OCI-LY3 (cell line): ENCODE data around the gene BAMBI.

Experiments
- H2AFZ ChIP-seq: fragments of 200-600, 300-600 bp; shearing (Covaris generic); 2 replicates; pipeline ENCODE4 v1.6.0; 2014; ENCODE audit warnings: antibody characterized with exemption, low read depth, low read length
- H3K27ac ChIP-seq: fragments of 200-600, 300-600 bp; sonication (generic); 2 replicates; pipeline ENCODE4 v1.5.1; 2014; ENCODE audit warnings: mild to moderate bottlenecking, low read length, moderate library complexity, mixed read lengths
- H3K27me3 ChIP-seq: fragments of 200-600, 300-600 bp; sonication (generic); 2 replicates; pipeline ENCODE4 v1.6.1; 2014; ENCODE audit warnings: low read depth, low read length, mixed read lengths
- H3K36me3 ChIP-seq: fragments of 200-600, 300-600 bp; sonication (generic); replicated peaks from 2 replicates; pipeline ENCODE3; 2014; ENCODE audit warnings: low read depth, low read length, mixed read lengths
- H3K4me1 ChIP-seq: fragments of 300-600, 200-600 bp; sonication (generic); 2 replicates; pipeline ENCODE4 v1.6.1; 2014; ENCODE audit warnings: low read length, mixed read lengths
- H3K4me2 ChIP-seq: fragments of 200-600, 300-600 bp; sonication (generic); 2 replicates; pipeline ENCODE4 v1.6.1; 2014; ENCODE audit warnings: low read length, mixed read lengths
- H3K4me3 ChIP-seq: fragments of 300-600, 200-600 bp; sonication (generic); 2 replicates; pipeline ENCODE4 v1.5.1; 2014; ENCODE audit warnings: antibody characterized with exemption, mild to moderate bottlenecking, low read length, moderate library complexity
- H3K79me2 ChIP-seq: fragments of 300-600, 200-600 bp; shearing (Covaris generic); 2 replicates; pipeline ENCODE4 v1.6.1; 2014; ENCODE audit warnings: mild to moderate bottlenecking, low read length, mixed read lengths
- H3K9ac ChIP-seq: fragments of 300-600, 200-600 bp; shearing (Covaris generic); 2 replicates; pipeline ENCODE4 v1.6.0; 2014; ENCODE audit warnings: mild to moderate bottlenecking, low read length, moderate library complexity
- H3K9me3 ChIP-seq: fragments of 200-600, 300-600 bp; shearing (Covaris generic); 2 replicates; pipeline ENCODE4 v1.6.1; 2014; ENCODE audit warnings: low read length, mixed read lengths; ENCODE audit not compliant: insufficient read depth
- H4K20me1 ChIP-seq: fragments of 200-600, 300-600 bp; sonication (generic); 2 replicates; pipeline ENCODE4 v1.6.1; 2016; ENCODE audit warnings: low read length, mixed read lengths; ENCODE audit not compliant: insufficient read depth
- CTCF ChIP-seq: fragments of 200-600, 300-600 bp; sonication (generic); IDR thresholded peaks from 2 replicates; pipeline ENCODE4 v1.5.1; 2014; ENCODE audit warnings: antibody characterized with exemption, low read length, low read depth
- EZH2phosphoT487 ChIP-seq: fragments of 200-600 bp; shearing (Covaris generic); IDR thresholded peaks from 2 replicates; pipeline ENCODE4 v1.6.1; 2018; ENCODE audit warnings: antibody characterized with exemption, mixed run types, low read depth

BAMBI gene

GRCh38 chr10:28669227-28670173 is 7.8 kb upstream of the BAMBI start:
- H3K9me3 ChIP-seq = no peaks in the 10 kb centered on the region
- 0 out of 2 replicates have a peak, but pooled peaks cover under 1% of the 10 kb centered on the region for H3K27me3 ChIP-seq
- TF ChIP-seq CTCF (no peak), EZH2phosphoT487 (no peak)
- H4K20me1 ChIP-seq = no peaks in the 10 kb centered on the region
- no peak overlapping the region for H3K9ac ChIP-seq
- no peaks in the 10 kb centered on the region for H3K79me2 ChIP-seq
- no peak overlapping the region for H3K4me2 ChIP-seq
- H3K36me3 ChIP-seq = no peaks in the 10 kb centered on the region
- H3K27ac ChIP-seq = no peak overlapping the region
- no peaks in the 10 kb centered on the region for H3K4me1 ChIP-seq
- no peak overlapping the region for H3K4me3 ChIP-seq
- no peak overlapping the region for H2AFZ ChIP-seq

DNA sequence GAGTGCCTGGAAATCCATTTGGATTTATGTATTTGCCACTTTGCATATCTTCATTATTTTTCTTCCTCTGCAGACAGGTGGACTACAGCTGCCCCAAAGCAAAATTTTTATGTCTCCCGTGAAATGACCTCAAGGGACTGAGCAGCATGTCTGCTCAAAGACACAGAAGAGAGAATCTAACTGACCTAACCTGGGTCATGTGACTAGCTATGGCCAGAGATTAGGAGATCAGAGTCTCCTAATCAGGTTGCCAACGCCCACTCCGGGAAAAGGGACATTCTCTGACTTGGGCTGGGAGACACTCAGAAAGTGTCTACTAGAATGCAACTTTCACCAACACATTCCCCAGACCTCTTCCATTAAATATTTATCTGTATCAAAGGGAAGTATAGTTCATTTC is 2.5 kb upstream of the BAMBI start:
- Histone ChIP-seq H3K4me1 (peaks cover 11% of the 10 kb centered on the region), H3K79me2 (peaks cover 20% of the 10 kb centered on the region), H3K4me2 (no peak overlapping the region), H3K27ac (no peak overlapping the region), H4K20me1 (peaks cover 5% of the 10 kb centered on the region; the same call in 1 of the 2 replicates), H2AFZ (no peak overlapping the region), H3K36me3 (no peaks in the 10 kb centered on the region), H3K9me3 (no peaks in the 10 kb centered on the region), H3K9ac (no peak overlapping the region), H3K27me3 (peaks cover 19% of the 10 kb centered on the region), H3K4me3 (no peak overlapping the region)
- TF ChIP-seq CTCF (no peak), EZH2phosphoT487 (no peak)

- no peak overlapping the region for H3K27ac ChIP-seq
- H3K4me1 ChIP-seq = peaks cover 24% of the 10 kb centered on the region
- peaks cover 17% of the 10 kb centered on the region; the same call in 1 of the 2 replicates for H4K20me1 ChIP-seq
- H2AFZ ChIP-seq = peak overlapping the region; percentile 78
- no peak for TF ChIP-seq CTCF
- no peak for TF ChIP-seq EZH2phosphoT487
- peaks cover 24% of the 10 kb centered on the region for H3K79me2 ChIP-seq
- peak overlapping the region; percentile 98 for H3K4me2 ChIP-seq
- H3K9ac ChIP-seq = peak overlapping the region; percentile 55
- peaks cover 2% of the 10 kb centered on the region for H3K36me3 ChIP-seq
- no peaks in the 10 kb centered on the region for H3K9me3 ChIP-seq
- H3K27me3 ChIP-seq = peaks cover 19% of the 10 kb centered on the region
- peak overlapping the region; percentile 80 for H3K4me3 ChIP-seq
These were observed 874 bp upstream of the BAMBI start for GRCh38 chr10:28676326-28676967.
